Stimulated activated CD4-positive, alpha-beta T cell treated with anti-CD3 and anti-CD28 coated beads, Interleukin-2, amount 100 ng/mL, for 24 hours (primary cell): ENCODE data around the gene CCDC71.

Experiments
- DNase-seq, 2 donors: peaks; one replicate each; pipeline ENCODE4 v3.0.0-alpha.2; 2020

The CCDC71 gene

DNA sequence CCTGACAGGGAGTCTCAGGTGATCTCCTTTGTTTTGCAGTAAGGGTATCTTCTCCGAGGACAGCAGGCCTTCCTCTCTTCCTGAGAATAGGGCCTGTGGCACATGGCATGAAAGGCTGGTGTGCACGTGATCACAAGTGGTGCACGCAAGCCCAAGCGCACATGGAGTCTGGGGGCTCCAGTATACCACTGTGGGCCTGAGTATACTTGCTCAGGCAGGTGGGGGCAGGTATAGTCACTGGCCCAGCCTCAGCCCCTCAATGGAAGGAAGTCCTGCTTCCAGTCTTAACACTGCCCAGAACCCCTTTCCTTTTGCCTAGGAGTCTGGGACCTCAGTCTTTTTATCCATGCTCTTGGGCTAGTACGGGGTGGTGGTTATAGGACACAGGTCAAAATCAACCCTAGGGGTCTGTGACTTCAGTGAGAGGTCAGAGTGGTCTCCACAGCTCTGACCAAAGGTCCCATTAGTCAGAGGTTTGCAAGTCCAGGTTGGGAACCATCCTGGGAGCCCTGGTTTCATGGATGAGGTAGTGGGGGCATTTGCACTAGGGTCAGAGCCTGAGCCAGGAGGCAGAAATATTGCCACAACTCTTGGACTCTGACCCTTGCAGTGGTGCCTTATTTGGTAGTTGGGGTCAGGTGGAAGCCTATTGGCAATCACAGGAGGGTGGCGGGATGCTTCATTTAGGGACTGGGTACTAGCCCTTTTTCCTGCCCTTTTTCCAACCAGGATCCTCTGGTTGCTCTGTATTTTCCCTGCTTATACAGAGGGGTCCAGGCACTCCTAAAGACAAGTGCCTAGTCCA lies 823 bp upstream of the CCDC71 start:
- no peak for DNase-seq

DNA sequence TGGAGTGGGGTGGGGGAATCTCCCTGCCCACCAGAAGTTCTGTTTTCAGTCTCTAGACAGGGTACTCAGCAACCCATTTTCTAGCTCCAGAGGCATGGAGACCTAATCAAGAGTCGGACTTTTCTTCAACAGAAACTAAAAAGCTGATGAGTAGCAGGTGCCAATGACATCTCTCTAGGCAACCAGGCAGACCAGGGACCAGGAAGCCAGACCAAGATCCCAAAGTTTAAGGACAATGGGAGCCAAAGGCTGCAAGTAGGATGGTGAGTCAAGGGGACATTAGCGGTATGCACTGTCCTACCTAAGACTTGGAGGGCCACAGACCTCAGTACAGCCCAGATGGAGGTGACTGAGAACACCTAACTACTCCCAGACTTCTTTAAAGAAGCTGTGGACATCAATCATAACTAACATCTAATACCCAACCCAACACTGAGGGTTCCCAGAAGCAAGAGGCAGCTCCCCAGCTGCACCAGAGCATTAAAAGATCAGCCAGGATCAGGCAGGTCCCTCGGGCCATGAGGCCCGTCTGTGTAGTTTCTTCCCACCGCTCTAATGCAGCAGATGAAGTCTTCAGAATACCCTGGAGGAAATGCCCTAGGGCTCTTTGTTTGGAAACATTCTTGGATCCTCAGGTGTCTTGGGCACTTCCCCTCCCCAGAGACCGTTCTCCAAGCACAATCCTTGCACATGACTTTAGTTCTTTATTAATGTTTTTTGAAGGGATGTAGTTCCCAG lies 979 bp downstream of the CCDC71 start:
- DNase-seq: no peak

DNA sequence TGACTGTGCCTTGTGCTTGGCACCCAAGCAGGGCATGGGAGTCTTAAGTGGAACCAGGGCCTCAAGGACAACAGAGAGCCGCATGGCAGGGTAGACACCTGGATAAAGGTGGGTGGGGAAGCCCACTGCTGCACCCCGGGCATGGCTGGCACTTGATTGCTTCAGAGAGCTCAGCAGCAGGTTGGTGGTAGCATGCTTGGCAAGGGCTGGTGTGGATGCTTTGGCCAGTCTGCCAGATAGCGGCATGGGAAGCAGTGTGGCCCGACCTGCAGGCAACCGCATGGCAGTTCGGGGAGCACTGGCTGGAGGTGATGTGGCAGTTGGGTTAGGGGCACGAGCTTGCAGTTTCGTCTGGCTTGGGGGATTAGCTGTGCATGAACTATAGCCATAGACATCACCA lies 2.5 kb downstream of the CCDC71 start:
- DNase-seq: no peak

DNA sequence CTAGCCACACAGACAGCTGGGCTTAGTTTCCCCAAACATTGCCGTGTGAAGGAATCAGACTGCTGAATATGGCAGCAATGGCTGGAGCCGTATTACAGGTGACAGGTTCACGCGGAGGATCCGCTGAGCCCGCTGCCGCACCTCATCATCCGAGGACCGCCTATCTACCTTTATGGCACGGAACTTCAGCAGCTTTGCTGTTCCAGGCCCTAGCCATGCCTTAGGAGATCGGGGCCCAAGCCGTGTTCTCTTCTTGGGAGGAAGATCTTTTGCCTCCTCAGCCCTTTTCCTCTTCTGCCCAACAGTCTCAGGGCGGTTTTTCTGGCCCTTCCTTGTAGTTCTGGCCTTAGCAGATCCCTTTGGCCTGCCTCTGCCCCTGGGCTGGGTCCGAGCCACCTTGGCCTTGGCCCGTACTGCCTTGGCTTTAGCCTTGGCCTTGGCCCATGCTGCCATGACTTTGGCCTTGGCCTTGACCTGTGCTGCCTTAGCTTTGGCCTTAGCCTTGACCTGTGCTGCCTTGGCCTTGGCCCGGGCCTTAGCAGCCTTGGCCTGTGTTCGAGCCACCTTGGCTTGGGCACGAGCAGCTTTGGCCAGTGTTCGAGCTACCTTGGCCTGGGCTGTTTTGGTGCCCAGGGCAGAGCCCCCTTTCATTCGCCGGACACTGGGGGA lies 3.2 kb downstream of the CCDC71 start:
- no peak for DNase-seq

DNA sequence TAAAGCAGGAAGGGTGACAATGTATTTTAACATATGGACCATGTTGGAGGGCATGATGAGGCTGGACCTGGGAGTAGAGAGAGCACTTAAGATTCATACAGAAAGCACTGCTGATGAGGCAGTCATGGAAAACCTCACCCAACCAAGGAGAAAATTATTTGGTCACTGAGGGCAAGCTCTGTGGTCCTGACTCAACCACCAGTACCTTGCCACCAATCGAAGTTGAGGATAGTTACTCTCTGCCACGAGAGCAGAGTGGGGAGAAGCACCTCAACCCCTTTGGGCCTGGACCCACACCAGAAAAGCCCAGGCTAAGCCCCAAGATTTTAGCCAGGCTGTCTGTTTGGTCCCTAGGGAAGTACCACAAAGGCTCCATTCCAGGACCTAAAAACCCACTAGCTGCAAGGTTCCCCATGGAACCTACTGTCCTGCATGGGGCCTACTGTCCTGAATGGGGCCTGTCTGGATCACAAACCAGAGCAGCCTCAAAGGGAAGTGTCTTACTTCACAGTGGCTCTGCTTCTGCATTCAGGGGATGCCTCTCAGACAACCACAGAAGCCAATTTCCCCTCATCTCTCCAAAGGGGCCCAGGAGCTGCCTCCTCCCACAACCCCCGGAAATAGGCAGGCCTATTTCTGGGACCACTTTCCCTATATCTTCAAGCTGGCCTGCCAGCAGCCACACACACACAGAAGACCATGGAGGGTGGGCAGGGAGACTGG lies 4.2 kb downstream of the CCDC71 start:
- DNase-seq: no peak

DNA sequence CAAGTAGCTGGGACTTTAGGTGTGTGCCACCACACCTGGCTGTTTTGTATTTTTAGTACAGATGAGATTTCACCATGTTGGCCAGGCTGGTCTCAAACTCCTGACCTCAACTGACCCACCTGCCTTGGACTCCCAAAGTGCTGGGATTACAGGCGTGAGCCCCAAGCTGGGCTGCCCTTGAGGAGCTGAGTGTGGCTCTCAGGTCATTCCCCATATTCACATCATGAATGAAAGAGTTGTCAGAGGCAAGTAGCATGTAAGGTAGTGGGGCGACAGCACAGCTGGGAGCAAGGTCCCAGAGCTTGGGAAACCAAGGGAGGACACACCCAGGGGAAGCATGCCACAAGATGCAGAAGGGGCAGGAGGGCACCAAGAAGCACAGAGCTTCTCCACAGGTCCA lies 4.9 kb downstream of the CCDC71 start:
- DNase-seq: no peak

DNA sequence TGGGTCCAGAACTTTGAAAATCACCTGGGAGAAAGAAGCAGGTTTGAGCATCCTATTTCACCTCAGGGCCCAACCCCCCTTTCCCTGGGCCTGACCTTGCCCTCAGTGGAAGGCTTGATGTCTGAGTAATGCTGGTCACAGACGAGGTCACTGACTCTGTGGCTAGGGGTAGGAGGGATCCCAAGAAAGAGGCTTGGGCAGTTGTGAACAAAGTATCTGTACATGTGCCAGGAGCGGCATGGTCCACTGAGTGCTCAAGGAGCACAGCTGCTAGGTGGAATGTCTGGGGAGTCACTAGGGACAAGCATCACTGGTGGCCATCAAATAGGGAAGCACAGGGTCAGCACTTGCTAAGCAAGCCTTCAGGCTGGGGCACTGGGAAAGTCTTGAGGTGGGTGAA lies 7.3 kb downstream of the CCDC71 start:
- DNase-seq: no peak

DNA sequence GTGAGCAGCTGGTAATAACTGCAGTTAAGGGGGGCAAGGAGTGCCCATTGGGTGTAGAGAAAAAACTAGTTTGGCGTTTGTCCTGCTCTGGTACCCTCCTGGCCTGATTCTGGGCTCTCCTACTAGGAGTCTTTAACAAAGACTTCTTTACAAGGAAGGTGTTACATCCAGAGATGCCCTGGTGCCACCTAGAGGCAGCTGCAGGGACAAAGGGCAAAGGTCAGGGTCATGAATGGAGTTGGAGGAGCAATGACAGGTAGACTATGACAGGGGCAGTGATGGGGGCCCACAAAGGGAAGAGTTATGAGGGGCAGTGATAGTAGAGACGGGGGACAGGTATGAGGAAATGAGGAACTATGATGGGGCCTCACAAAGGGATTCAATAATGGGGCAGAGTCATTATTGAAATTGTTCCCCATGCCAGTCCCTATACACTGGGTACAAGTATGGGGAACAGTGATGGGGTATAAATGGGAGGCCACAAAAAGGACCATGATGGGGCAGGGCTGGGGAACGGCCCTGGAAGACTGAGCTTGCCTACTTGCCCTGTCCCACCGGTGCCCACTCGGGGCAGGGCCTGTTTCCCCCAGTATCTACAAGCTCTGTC lies 7.9 kb downstream of the CCDC71 start:
- DNase-seq: peak; percentile 64

DNA sequence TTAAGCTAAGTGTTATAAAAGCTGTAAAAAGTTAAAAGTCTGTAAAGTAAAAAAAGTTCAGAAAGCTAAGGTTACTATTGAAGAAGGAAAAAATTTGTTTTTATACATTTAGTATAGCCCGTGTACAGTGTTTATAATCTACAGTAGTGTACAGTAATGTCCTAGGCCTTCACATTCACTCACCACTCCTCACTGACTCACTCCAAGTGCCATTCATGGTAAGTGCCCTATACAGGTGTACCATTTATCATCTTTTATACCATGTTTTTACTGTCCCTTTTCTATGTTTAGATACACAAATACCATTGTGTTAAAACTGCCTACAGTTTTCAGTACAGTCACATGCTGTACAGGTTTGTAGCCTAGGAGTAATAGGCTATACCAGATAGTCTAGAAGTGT lies 8.8 kb downstream of the CCDC71 start:
- DNase-seq: no peak

DNA sequence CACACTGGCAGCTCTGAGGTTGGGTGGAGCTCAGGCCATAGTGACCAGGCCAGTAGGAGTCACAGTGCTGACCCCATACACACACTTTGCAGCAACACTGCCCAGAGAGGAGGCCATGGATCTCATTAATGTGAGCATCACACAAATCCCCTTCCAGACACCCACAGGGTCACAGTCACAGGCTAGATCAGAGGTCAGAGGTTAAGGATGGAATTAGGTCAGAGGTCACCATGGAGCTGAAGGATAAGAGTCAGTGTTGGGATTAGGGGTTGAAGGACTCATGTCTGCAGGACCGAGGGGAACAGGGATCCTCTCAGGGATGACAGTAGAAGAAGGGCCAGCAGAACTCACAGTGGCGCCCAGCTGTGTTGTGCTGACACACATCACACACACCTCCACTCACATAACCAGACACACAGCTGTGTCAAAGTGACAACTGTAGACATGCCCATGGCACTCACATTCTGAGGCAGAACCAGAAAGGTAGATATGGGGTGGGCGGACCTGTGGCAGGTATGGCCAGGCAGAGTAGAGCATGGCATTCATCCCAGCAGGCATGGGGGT lies 12.7 kb downstream of the CCDC71 start:
- no peak for DNase-seq

DNA sequence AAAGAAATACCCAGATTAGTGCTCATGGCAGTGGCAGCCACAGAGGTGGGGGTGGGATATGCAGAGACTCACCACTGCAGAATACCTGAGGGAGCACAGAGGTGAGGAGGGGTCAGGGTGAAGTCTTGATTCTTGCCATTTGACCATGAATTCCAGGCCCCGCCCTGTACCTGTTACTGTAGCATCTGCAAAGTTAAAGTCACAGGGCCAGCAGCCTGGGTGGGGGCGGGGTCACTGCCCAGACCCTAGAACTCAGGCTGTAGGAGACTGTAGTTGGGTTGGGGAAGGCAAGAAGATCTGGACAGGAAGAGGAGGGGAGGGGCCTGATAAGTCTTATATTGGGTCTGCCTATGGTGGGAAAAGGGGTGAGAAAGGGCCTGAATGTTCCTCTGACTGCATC lies 14.5 kb downstream of the CCDC71 start:
- no peak for DNase-seq

DNA sequence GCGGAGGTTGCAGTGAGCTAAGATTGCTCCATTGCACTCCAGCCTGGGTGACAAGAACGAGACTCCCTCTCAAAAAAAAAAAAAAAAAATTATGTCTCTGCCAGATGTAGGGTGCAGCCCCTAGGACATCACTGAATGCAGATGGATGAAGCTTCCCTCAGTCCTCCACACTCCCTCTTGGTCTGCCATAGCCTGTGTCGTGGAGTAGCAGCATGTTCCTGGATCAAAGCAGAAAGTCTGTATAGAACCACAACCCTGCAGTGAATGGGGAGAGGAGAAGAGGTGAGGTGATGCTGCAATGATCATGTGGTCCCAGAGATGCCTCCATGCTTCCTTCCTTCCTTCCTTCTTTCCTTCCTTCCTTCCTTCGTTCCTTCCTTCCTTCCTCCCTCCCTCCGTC lies 18.0 kb downstream of the CCDC71 start:
- DNase-seq: no peak

DNA sequence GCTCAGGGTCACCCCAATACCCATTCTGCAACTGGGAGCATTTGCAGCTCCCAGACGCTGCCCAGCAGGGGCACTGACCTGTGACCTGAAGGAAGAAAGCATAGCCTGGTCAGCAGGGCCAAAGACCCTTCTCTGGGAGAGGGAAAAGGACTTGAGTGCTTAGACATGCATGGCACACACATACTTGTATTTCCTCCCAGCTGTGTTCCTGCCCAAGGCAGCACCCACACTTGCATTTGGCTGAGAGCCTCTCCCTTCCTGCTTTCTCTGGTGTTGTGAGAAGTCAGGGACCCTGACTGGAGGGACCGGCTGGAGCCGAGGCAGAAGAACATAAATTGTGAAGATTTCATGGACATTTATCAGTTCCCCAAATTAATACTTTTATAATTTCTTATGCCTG lies 26.1 kb downstream of the CCDC71 start:
- DNase-seq: no peak

DNA sequence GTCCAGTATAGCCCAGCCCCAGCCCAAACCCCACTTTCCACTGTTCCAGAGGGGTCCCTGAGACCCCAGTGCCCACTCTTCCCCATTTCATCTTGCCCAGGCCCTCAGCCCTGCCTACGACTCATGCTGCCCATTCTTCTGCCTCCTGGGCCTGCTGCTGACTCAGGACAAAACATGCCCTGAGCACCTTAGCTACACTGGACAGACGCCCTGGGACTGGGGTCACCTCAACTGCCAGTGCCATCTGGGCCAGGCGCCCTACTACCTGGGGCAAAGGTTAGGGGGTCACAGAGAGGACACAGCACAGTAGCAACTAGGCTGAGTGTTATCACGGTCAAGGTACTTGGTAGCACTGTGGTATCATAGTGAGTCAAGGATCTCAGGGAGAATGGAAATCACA lies 30.6 kb downstream of the CCDC71 start:
- DNase-seq: no peak

DNA sequence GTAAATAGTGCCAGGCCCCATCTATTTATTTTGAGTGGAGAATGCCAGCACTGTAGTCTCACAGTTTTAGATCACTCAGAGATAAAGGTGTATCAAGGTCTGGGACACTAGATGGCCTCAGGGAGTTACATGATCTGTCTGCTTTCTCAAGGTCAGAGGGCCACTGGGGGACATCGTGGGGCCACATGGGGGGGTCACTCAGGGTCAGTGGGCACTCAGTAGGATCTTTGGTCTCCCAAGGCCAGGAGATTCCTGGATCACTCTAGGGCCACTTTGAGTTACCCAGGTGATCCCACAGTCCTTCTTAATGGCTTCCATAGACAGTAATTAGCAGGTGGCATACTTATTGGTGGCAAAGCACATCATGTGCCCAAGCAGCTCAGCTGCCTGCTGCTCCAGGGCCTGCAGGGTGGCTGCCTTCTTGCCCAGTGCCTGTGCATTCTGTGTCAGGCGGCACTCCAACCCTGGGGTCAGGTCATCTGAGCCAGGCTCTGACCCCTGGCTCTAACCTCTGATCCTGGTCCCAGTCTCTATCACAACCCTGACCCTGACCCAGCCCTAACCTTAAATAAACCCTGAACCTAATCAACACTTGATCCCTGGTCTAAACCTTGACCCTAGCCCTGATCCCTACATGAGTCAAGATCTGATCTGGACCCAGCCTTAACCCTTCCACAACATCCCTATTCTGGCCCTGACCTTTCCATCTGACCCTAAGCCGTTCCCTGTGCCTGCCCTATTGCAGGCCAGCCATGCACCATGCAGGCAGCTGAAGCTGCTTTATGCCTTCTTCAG lies 31.5 kb downstream of the CCDC71 start:
- no peak for DNase-seq

DNA sequence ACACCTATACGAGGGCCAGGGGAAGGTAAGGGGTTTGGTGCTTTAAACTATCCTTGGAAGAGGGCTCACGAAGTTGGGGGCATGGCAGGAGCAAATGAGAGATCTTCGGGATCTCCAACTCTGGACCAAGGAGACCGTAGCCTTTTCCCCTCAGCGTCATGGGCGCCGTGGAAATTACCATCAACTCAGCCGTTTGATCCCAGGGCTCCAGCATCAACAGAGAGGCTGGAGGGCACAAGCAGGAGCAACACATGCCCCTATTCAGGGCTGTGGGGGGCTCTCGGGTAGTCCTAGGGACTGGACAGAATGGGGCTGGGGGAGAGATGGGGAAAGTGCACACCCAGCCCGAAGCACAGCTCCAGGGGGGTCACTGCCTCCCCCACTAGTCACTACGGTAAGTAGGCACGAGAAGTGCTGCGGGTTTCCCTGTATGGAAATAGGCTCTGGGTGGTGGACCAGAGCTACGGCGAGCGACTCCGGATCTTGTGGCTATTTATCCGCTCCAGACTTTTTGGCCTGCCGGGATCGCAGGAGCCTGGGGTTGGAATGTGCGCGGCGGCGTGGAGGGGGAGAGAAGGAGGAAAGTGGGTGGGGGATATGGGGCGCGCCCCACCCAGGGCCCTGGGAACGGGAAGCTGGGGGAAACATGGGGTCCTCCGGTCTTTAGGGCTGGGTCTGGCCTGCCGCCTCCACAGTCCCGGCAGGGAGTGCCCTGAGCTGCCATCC lies 32.7 kb downstream of the CCDC71 start:
- no peak for DNase-seq

DNA sequence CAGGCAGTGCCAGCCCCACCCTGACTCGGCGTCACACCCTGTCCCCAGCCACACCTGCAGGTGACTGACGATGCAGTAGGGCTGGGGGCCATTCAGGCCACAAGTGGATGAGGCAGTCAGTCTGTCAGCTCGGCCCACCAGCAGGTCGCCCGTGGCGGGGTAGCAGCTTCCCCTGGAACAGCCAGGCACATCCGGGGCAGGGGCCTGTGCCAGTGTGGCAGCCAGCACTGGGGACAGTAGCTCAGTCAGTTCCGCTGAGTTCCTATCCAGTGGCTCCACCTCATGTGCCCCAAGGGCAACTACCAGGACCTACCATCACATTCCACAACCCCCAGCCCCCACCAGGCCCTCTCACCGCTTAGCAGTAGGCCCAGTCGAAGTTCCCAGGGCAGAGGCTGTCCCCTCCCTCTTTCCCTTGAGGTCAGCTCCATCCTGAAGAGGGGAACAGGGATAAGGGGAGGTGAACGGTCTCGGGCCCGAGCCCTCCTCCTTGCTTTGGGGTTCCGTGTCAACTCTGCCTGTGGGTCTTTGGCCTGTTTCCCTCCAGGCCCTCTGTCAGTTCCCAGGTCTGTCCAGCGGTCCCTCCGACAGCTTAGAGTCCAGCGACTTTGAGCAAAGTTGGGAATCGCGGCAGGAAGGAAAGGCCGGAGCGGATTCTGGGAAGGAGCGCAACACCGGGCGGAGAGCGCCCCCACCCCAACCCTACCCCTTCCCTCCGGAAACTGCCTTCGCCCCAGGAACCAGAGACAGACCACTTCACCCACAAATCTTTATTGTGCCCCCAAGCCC lies 33.5 kb downstream of the CCDC71 start, which contains the start of gene LAMB2:
Gene LAMB2, minus strand, starts transcription at position 614 of the 789 bp plus-strand sequence. Its CDS starts 183 bp downstream, at position 431.
- DNase-seq: no peak

DNA sequence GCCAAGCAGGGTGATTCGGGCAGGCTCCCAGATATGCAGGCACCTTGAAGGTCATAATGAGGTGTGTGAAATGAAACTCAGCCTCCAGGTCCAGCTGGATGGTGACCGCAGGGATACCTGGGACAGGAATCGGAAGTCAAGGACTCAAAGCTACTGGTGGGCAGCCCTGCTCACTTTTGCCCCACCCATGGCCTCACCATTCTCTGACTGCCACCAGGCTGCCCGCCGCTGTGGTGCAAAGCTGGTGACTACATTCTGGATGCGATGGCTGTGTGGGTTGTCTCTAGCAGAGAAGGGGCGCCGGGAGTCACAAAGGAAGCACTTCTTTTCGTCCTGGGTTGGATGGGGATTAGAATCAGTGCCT lies 34.1 kb downstream of the CCDC71 start:
- no peak for DNase-seq

DNA sequence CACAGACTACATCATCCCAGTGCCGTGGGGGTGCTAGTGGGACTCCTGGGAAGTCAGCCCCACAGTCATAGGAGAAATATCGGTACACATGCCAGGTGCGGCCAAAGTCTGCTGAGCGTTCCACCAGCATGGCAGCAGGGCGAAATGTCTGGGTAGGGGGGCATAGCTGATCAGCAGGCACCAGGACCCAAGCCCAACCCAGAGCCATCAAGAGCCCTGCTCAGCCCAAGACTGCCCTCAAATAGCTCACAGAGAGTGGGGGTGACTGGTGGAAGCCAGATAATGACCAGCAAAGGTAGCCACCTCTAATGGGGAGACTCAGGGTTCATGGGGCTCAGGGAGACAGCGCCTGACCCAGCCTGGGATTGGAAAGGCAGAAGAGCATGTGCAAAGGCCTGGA lies 34.6 kb downstream of the CCDC71 start:
- no peak for DNase-seq

DNA sequence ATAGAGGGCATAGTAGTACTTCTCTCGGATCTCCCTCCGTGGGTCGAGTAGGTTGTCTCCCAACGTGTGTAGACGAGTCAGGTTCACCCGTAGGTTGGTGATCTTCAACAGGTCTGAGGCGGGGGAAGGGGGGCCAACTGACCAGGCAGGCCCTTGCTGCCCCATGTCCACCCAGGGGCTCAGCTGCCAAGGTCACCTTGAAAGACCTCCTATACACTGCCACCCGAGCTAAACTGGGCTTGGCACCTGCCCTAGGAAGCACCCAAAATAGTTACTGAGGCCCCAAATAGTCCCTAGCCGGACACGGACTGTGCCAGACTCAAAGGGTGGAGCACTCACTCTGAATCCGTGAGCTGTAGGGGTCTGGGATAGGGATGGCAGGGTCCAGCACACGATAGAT lies 35.1 kb downstream of the CCDC71 start:
- DNase-seq: no peak
